NCI-H82 treated with DMSO at 0.1 percent for 48 hours (cell line): Measurements from ENCODE around the gene PCDH8.
A peak's percentile ranks its signal among the peaks of the same experiment; 100 is the strongest.

Experiments used
- DNase-seq: peaks from one replicate; lab custom pipeline; 2025; ENCODE audit not compliant: unreplicated experiment; lab: John Stamatoyannopoulos, UW

The PCDH8 gene

GRCh38 chr13:52815330-52815729, 33.1 kb downstream of the PCDH8 start:
- no peak for DNase-seq

GRCh38 chr13:52812941-52813340, 35.5 kb downstream of the PCDH8 start:
- no peak for DNase-seq

- DNase-seq, result no peak
Observed at GRCh38 chr13:52811841-52812240, 36.6 kb downstream of the PCDH8 start.

- no peak for DNase-seq
Observed at GRCh38 chr13:52810526-52810925, 37.9 kb downstream of the PCDH8 start.

GRCh38 chr13:52810011-52810410, 38.4 kb downstream of the PCDH8 start:
- no peak for DNase-seq

DNA sequence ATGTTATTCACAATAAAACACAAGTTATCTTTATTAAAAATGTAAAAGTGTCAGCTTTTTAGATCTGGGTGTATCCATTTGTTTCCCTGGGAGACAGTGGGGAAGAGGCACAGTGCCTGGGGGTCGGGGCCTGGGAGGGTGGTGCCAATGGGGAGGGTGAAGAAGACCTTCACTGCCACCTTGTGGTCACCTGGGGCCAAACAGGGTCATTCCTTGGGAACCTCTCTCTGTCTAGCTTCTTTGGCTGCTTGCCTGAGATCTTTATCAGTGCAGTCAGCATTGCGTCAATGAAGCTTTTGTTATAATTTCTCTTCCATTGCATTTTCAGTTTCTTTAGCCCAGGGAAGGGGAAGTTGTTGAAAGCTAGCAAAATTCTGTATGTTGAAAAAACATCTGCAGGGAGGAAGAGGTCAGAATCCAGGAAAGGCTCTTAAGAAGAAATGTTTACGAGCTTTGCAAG, 39.1 kb downstream of the PCDH8 start:
- DNase-seq, result peak; percentile 76

DNA sequence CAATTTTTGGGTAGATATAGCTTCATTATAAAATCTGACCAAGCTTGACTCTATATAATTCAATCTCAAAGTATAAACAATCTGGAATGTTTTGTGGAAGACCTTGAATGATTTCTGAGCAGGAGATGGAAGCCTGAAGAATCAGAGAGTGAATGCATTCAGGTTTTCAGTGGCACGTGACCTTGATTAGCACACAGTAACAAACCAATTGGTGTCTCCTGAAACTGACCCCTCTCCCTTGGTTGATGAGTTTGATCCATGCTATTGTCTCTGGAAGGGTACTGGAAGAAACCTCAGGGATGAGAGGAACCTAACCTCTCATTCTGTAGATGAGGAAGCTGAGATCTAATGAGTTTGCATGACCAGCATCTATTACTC, 39.6 kb downstream of the PCDH8 start:
- no peak for DNase-seq

DNA sequence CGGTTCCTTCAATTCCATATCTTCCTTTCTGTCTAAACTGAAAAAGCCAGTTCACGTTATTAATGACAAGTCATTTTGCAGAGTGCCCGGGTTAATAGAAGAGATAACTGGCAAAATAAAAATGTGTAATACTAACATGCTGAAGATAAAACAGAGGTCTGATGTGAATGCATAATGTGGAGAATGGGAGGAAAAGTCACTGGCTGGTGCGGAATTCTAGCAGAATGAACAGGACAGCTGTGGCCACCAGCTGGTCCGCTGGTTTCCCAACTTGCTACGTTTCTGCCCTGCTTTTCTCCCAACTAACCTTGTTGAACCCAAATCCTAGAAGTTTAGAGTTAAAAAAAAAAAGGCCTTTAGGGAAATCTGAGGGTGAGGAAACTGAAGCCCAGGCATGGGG, 42.4 kb downstream of the PCDH8 start:
- DNase-seq, result no peak

DNA sequence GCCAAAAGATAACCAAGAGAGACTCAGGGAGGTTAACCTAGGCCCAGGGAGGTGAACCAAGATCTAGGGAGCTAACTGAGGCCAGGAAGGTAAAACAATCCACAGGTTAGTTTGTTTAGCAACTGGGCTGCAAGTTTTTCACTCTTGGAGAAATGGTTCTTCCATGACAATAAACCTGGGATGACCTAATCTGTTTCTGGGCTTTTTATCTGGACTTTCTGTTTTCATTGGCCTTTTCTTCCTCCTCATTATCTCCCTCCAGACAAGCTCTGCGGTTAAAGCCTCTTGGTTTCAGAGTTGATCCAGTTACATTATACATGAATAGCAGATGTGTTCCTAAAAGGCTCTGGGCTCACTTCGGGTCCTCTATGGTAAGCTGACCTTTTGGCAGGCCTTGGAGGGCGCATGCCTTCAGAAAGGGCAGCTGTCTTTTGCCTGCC, 44.2 kb downstream of the PCDH8 start:
- peak; percentile 49 for DNase-seq

- no peak for DNase-seq
Observed at GRCh38 chr13:52800856-52801255, 47.6 kb downstream of the PCDH8 start.

DNA sequence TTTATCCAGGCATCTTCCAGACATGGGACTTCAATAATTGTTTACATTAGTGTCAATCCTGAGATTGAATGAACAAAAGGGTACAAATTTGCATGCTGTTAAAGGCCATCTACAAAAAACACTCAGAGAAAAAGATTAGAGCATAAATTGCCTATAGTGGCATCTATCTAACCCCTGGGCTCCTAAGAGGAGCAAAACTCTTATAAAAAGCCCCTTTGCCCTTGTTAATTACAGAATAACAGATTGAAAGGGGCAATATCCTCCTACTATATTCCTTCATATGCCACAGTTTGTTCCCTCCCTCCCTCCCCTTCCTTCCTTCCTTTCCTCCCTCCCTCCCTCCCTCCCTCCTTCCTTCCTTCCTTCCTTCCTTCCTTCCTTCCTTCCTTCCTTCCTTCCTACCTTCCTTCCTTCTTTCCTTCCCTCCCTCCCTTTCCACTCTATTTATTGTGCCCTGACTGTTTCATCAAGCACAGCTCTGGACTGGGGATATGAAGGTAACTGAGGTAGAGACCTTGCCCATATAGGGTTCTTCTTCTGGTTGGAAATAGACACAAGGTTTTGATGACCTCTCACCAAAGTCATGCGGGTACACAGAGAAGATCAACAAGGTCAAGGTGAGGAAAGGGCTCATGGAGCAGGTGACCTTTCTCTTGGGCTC, 49.5 kb downstream of the PCDH8 start:
- no peak for DNase-seq

DNA sequence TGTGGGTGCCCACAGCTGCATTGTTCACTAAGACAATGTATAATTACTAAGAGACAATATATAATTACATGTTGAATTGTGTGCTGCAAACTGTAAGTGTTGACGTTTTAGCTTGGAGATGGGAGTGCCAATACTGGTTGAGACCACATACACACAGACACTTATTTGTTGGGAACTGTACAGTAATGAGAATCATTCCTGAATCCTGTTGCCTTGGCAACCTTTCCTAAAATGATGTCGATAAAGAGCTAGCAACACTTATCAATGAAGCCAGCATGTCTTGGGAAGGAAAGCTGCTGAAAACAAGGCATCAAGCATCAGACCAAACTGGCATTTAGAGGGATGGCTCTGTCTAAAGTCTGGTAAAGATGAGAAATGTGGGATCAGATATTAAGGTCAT, 51.3 kb downstream of the PCDH8 start:
- DNase-seq, result no peak

GRCh38 chr13:52794589-52794988, 53.9 kb downstream of the PCDH8 start:
- DNase-seq, result no peak

- DNase-seq, result peak; percentile 61
Observed at GRCh38 chr13:52793515-52794061, 54.9 kb downstream of the PCDH8 start.
